Sigmoid colon (tissue), 4 donors: ENCODE results near the gene PACRG.

Experiments
- CTCF ChIP-seq, 4 experiments: fragments of 450-650 bp in 3 of 4; fragments of 200-600 bp in 1 of 4; IDR thresholded peaks; one replicate each; pipeline ENCODE4 v1.5.1; 2016 to 2019; ENCODE audit warnings: antibody characterized with exemption in 4 of 4, mild to moderate bottlenecking in 3 of 4, moderate library complexity in 2 of 4
- EP300 ChIP-seq, 4 donors: sonication (generic); formaldehyde crosslinking; IDR thresholded peaks; one replicate each; pipeline ENCODE4 v1.6.1; 2017; ENCODE audit warnings: antibody characterized with exemption in 4 of 4
- POLR2A ChIP-seq, 2 donors: fragments of 450-650 bp; IDR thresholded peaks; one replicate each; pipeline ENCODE4 v1.6.1; 2016; ENCODE audit warnings: antibody characterized with exemption in 2 of 2, mild to moderate bottlenecking in 2 of 2, moderate library complexity in 2 of 2
- POLR2AphosphoS5 ChIP-seq, 4 donors: sonication (generic); formaldehyde crosslinking; IDR thresholded peaks; one replicate each; pipeline ENCODE4 v1.6.1; 2017; ENCODE audit warnings: antibody characterized with exemption in 4 of 4

GRCh38 chr6:163165155-163165910 lies 437.6 kb downstream of the PACRG start:
- TF ChIP-seq EP300 (IDR thresholded peaks at IDR 0.05) = no peak
- TF ChIP-seq CTCF (IDR thresholded peaks at IDR 0.05) = no peak
- TF ChIP-seq POLR2A (IDR thresholded peaks at IDR 0.05) = no peak
- TF ChIP-seq POLR2AphosphoS5 (IDR thresholded peaks at IDR 0.05) = no peak
